HG02884 (cell line): Measurements from ENCODE around the gene BROX.
"Not testable (repeated sequence)": the region's sequence is repeated elsewhere in the genome, so short reads cannot be mapped to it uniquely, and the experiment has no call there.

Source experiments
- ATAC-seq: cut with Tn5 transposase; IDR thresholded peaks from one replicate; pipeline ENCODE4 v1.9.1; 2021; ENCODE audit warnings: mild to moderate bottlenecking, moderate library complexity; ENCODE audit not compliant: unreplicated experiment

BROX gene, protein sequence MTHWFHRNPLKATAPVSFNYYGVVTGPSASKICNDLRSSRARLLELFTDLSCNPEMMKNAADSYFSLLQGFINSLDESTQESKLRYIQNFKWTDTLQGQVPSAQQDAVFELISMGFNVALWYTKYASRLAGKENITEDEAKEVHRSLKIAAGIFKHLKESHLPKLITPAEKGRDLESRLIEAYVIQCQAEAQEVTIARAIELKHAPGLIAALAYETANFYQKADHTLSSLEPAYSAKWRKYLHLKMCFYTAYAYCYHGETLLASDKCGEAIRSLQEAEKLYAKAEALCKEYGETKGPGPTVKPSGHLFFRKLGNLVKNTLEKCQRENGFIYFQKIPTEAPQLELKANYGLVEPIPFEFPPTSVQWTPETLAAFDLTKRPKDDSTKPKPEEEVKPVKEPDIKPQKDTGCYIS

DNA sequence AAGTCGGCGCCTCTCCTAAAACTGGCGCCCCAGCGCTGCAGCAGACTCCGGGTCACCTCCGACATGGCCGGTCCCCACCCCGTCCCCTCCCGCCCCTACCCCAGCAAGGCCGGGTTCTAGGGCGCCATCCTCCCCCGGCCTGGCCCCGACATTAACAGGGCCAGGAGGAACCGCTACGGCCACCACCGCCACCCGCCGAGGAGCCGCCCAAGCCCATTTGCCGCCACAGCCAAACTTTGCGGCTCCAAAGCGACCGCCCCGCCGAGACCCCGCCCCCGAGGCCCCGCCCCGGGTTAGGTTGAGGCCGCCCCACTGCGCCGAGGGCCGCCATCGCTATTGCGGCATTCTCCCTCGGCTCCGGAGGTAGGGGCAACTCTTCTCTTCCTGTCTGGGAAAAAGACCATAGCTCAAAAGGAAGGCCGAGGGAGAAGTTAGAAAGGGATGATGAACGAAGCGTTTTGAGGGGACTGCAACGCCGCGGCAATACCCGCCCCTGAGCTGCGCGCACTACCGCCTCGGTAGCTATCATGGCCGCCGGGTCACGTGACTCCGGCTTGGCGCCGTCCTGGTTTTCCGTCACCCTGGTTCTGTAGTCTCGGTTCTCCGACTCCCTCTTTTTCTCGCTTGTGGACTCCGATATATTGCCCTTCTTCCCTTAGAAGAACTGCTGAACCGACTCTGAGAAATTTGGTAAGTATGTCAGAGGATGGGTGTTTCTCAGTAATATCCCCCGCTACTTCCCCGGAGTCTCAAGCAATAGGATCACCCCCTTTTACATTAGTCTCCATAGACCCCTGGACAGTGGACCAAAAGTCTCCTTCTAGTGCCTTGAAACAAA is at the start of gene BROX, which contains the start of gene AIDA:
BROX (plus strand) TSS at position 312 of the 838 bp plus-strand sequence. CDS start 3,136 bp downstream, outside the sequence.
AIDA (minus strand) TSS at position 239 of the 838 bp plus-strand sequence; CDS start at position 65, 174 bp downstream.
- ATAC-seq = peak; percentile 72

GRCh38 chr1:222663431-222663934 is 48.9 kb upstream of the BROX start:
- no peak for ATAC-seq

DNA sequence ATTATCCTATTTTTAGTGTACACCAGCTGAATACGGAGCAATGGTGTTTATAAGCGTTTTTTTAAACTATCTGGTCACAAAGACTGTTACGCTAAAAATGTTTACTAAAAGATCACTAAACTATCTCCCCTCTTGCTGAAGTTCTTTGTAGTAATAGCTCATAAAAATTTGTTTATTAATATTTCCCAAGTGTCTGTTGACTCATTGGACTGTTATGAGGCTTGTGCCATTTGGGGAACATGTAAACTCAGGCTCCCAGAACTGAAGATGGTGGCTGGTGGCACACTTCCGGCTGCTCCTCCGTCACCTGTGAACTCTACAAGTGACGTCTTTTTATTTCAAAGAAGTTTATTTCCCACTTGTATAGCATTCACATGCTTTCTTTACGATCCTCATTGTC is 46.4 kb upstream of the BROX start:
- no peak for ATAC-seq

DNA sequence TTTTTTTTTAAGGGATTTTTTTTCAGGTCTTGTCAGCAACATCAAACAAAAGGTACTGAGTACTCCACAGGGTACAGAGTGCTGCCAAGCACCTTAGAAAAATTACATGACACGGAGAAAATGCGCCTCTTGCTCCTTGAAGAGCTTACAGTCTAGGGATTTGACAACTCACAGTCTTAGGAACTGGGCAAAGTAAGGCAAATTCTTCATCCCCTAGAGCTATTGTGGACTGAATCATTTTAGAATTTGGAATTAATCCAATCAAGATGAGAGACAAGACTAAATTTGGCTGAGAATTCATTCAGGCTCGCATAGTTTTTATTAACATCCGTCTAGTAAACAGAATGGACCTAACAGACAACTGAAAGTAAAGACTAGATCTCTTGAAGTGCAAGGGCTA is 44.2 kb upstream of the BROX start:
- not testable (repeated sequence) for ATAC-seq

GRCh38 chr1:222669107-222669506 is 43.3 kb upstream of the BROX start:
- ATAC-seq = not testable (repeated sequence)

DNA sequence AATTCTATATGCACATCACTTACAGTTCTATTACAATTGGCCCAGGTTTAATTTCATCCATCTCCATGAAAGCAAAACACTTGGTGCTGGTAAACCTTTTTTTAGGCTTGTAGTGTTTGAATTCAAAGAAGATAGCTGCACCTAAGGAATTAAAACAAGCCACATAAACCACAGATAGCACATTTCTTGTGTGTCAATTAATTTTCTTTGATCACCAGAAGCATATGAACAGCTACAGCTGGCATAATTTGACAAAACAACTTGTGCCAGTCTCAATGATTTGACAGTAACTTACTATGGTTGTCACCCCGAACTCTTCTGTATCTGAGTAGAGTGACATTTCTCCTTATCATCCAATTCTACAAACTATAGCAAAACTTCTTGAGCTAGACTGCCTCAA is 42.3 kb upstream of the BROX start:
- no peak for ATAC-seq

- no peak for ATAC-seq
Measured at GRCh38 chr1:222680080-222680479, 32.3 kb upstream of the BROX start.

- no peak for ATAC-seq
Measured at GRCh38 chr1:222691016-222691415, 21.3 kb upstream of the BROX start.

DNA sequence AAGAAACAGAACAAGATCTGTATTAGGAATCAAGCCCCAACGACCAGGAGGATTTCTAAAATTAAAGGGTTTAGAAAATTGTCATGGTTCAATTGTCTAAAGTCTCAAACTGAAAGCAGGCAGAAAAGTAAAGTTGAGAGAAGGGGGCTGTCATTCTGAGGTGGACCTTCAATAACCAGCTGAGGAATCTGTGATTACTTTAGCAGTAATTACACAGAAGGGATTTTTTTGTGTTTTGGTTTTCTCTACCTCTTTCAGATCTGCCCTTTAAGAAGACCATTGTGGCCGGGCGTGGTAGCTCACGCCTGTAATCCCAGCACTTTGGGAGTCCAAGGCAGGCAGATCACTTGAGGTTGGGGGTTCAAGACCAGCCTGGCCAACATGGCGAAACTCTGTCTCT is 17.4 kb upstream of the BROX start:
- ATAC-seq = no peak

- no peak for ATAC-seq
Measured at GRCh38 chr1:222696741-222697140, 15.6 kb upstream of the BROX start.

DNA sequence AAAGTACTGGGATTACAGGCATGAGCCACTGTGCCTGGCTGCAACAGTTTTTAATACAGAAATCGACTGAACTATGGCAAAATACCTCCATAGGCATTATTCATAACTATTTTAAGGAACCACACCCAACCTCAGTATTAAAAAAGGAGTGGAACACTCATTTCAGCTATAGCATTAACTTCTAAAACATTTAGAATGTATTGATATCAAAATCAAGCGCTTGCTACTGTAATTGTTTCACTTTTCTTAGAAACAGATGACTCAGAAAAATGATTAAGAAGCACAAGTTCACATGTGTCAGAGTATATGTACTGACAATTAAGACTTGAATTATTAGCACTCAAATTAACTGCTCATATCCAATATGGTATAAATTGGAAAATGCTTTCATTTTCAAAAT is 15.2 kb upstream of the BROX start:
- ATAC-seq = no peak

- ATAC-seq = no peak
Measured at GRCh38 chr1:222697826-222698225, 14.5 kb upstream of the BROX start.

DNA sequence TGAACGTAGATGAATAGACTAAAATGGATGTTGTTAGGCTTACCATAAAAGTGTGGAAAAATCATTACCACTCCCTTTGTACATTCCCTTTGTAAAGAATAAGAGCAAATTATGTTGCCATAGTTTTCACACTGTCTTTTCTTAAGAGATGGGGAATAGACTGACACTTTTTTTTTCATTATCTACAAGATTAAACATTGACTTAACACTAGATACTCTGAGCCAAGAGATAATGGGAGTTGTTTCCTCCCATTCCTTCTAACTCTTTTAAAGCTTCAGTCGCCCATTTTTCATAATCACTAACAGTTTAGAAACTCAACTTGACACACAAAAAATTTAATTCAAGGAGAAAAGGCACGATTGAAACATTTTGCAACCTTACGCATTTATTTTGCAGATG is 10.2 kb upstream of the BROX start:
- ATAC-seq = no peak

DNA sequence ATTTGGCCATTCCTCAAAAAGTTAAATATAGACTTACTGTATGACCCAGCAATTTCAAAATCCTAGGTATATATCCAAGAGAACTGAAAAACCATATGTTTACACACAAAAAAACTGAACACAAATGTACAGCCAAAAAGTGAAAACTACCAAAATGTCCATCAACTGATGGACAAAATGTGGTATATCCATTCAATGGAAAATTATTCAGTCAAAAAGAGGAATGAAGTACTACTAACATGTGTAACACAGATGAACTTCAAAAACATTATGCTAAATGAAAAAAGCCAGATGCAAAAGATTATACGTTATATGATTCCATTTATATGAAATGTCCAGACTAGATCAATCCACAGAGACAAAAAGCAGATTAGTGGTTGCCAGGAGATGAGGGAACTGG is 8.1 kb upstream of the BROX start:
- ATAC-seq = no peak

- no peak for ATAC-seq
Measured at GRCh38 chr1:222706815-222707214, 5.5 kb upstream of the BROX start.

GRCh38 chr1:222709700-222710153 is 2.6 kb upstream of the BROX start:
- no peak for ATAC-seq

GRCh38 chr1:222711319-222712252 is 778 bp upstream of the BROX start:
- peak; percentile 32 for ATAC-seq

DNA sequence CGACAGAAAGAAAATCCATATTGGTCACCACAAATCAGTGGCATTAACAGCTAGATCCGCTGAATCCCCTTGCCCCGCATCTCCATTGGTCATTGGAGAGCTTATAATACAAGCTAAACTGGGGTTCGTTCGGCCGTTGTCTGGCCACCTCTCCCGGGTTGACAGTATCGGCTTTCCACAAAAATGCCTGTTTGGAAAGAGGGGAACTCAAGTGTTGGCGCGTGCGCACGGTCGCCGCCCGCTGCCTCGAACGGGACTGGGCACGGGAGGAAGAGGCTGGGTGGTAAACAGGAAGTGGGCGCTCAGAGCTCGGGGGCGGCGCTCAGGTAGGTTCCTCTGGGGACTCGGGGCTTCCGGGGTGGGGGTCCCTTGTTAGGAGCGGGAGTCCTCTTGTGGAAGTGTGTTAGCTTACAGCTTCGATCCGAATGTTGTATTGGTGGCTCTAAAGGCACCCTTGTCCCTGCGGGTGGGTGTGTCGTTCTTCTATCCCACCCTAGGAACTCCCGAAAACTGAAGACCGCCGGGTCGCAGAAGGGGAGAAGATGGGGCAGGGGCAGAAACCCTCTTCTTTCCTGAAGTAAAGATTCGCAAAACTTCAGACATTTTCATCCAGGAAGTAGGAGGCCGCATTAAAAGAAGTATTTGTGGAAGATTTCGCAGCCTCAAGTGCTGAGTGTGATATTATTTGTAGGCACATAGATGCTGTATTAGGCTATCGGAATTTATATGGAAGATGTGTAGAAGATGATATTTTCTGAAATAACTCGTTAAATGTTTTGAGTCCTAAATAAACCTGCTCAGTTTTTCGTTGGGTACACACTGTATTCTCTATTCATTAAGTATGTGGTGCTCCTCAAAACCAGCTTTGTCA is 962 bp downstream of the BROX start:
- ATAC-seq = peak; percentile 49

DNA sequence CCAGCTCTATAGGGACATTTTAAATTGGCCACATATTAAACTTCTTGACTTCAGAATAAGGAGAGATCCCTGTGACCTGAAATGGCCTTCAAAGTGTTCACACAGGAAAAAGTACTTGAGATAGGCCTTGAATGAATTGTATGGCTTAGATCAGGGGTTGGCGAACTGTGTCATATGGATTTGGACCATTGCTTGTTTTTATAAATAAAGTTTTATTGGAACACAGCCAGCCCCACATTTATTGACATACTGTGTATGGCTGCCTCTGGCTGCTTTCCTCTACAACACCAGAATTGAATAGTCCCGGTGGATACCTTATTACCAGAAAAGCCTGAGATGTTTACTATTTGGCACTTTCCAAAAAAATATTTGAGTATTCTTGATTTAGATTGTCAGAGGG is 4.0 kb downstream of the BROX start:
- no peak for ATAC-seq
